Adrenal gland (tissue), 5 donors: ENCODE data around the gene MSANTD1.

ENCODE experiments used
- POLR2A ChIP-seq, 2 donors: fragments of 450-650 bp; IDR thresholded peaks; one replicate each; pipeline ENCODE4 v1.6.1; 2017; ENCODE audit warnings: antibody characterized with exemption in 2 of 2, mild to moderate bottlenecking in 2 of 2, moderate library complexity in 1 of 2
- TF ChIP-seq, protein P1 (sequence below), 6 experiments: fragments of 450-650 bp in 4 of 6; fragments of 200-600 bp in 2 of 6; sonication (generic) in 1 of 6; IDR thresholded peaks; 1 replicate in 5 of 6; 2 replicates in 1 of 6; pipeline versions ENCODE4 v1.5.1 to v1.8.0; 2016 to 2021; ENCODE audit warnings: antibody characterized with exemption in 6 of 6, mild to moderate bottlenecking in 2 of 6, moderate library complexity in 1 of 6
- donor health status: DM: no; HTN: no; CAD: no.

GRCh38 chr4:3221184-3221494, 27.8 kb upstream of the MSANTD1 start:
- TF ChIP-seq POLR2A (IDR thresholded peaks at IDR 0.05) = no peak
- TF ChIP-seq, protein P1, sequence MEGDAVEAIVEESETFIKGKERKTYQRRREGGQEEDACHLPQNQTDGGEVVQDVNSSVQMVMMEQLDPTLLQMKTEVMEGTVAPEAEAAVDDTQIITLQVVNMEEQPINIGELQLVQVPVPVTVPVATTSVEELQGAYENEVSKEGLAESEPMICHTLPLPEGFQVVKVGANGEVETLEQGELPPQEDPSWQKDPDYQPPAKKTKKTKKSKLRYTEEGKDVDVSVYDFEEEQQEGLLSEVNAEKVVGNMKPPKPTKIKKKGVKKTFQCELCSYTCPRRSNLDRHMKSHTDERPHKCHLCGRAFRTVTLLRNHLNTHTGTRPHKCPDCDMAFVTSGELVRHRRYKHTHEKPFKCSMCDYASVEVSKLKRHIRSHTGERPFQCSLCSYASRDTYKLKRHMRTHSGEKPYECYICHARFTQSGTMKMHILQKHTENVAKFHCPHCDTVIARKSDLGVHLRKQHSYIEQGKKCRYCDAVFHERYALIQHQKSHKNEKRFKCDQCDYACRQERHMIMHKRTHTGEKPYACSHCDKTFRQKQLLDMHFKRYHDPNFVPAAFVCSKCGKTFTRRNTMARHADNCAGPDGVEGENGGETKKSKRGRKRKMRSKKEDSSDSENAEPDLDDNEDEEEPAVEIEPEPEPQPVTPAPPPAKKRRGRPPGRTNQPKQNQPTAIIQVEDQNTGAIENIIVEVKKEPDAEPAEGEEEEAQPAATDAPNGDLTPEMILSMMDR (IDR thresholded peaks at IDR 0.05) = no peak
